ENCODE measurements around the gene SETD7.

- TF ChIP-seq CTCF (IDR thresholded peaks at IDR 0.05) (no peak), POLR2AphosphoS5 (IDR thresholded peaks at IDR 0.05) (no peak)
These were observed 71.2 kb downstream of the SETD7 start for GRCh38 chr4:139484783-139485311.
